CD4-positive, alpha-beta T cell (primary cell): Measurements from ENCODE around the gene TAF4. TPM values are rescaled to one million over a fixed set of nuclear protein-coding genes. Genes with fewer than 3 reads are reported as not detected.

Source experiments
- ATAC-seq: fragments of 200-7000 bp; cut with Tn5 transposase; one replicate; pipeline ENCODE4 v1.10.0; 2022; ENCODE audit warnings: mild to moderate bottlenecking; ENCODE audit not compliant: poor library complexity
- CTCF ChIA-PET: fragments of 350-600 bp; sonication (Branson Sonifier 250); formaldehyde crosslinking; loops from one replicate; lab custom pipeline; 2021; ENCODE audit warnings: antibody characterized with exemption, inconsistent platforms; lab: Charles Lee
- POLR2A ChIA-PET: fragments of 350-600 bp; sonication (Branson Sonifier 250); formaldehyde crosslinking; loops from one replicate; lab custom pipeline; 2021; ENCODE audit warnings: antibody characterized with exemption, inconsistent platforms; lab: Charles Lee
- DNase-seq, 14 experiments: peaks; one replicate each; pipeline ENCODE4 v3.0.0-alpha.2; 2013 to 2020; ENCODE audit warnings: mixed read lengths in 2 of 14
- H3K27ac ChIP-seq, 2 donors: one replicate each; pipeline versions ENCODE4 v1.5.1 to v1.7.0; 2013; ENCODE audit warnings: low read length in 2 of 2, low read depth in 1 of 2, mild to moderate bottlenecking in 1 of 2
- H3K27me3 ChIP-seq, 2 experiments: 1 replicate in 1 of 2; 2 replicates in 1 of 2; pipeline versions ENCODE4 v1.6.1 to v1.7.0; 2013; ENCODE audit warnings: low read length in 2 of 2, control low read depth in 1 of 2, mild to moderate bottlenecking in 1 of 2, moderate library complexity in 1 of 2; ENCODE audit not compliant: insufficient read depth in 2 of 2, control insufficient read depth in 1 of 2
- H3K36me3 ChIP-seq: one replicate; pipeline ENCODE4 v1.6.1; 2013; ENCODE audit warnings: low read length, control low read depth; ENCODE audit not compliant: insufficient read depth
- H3K4me1 ChIP-seq: one replicate; pipeline ENCODE4 v1.6.1; 2013; ENCODE audit warnings: low read length, control low read depth; ENCODE audit not compliant: insufficient read depth
- H3K4me3 ChIP-seq: one replicate; pipeline ENCODE4 v1.5.1; 2013; ENCODE audit warnings: mild to moderate bottlenecking, low read length, moderate library complexity
- H3K9me3 ChIP-seq, 2 experiments: 1 replicate in 1 of 2; 2 replicates in 1 of 2; pipeline versions ENCODE4 v1.6.1 to v1.7.0; 2013; ENCODE audit warnings: low read length in 2 of 2, mild to moderate bottlenecking in 2 of 2, control low read depth in 1 of 2, moderate library complexity in 1 of 2; ENCODE audit not compliant: control insufficient read depth in 1 of 2, insufficient read depth in 1 of 2
- H3K27ac Mint-ChIP-seq: one replicate; pipeline ENCODE4 v1.8.0; 2020; ENCODE audit warnings: mixed read lengths
- H3K27me3 Mint-ChIP-seq: one replicate; pipeline ENCODE4 v1.8.0; 2021; ENCODE audit warnings: mixed read lengths
- H3K36me3 Mint-ChIP-seq: one replicate; pipeline ENCODE4 v1.8.0; 2021; ENCODE audit warnings: low read depth, mixed read lengths
- H3K4me1 Mint-ChIP-seq: one replicate; pipeline ENCODE4 v1.8.0; 2021; ENCODE audit warnings: low read depth, mixed read lengths
- H3K4me3 Mint-ChIP-seq: one replicate; pipeline ENCODE4 v1.8.0; 2020; ENCODE audit warnings: mild to moderate bottlenecking, mixed read lengths
- H3K9me3 Mint-ChIP-seq: one replicate; pipeline ENCODE4 v1.8.0; 2020; ENCODE audit warnings: mixed read lengths
- intact Hi-C, 2 experiments: fragments of 100-400 bp; cut with DNase I in 1 of 2; cut with micrococcal nuclease in 1 of 2; formaldehyde crosslinking; loops; one replicate each; pipeline versions ENCODE4 v1.15.1 to v1.9.0; 2023 to 2025; cut with DNase I, micrococcal nuclease
- total RNA-seq, 174 experiments: library from RNA in 2 of 174; stranded (reverse) in 2 of 174; gene quantifications; one replicate each; pipeline ENCODE4 v1.2.3 and lab custom pipeline; 2021 to 2026
- TF ChIP-seq, protein P1 (sequence below): fragments of 200-600 bp; IDR thresholded peaks from one replicate; pipeline ENCODE4 v1.8.0; 2022; ENCODE audit warnings: antibody characterized with exemption, mild to moderate bottlenecking

TAF4 gene
- total RNA-seq, 2 experiments from 2014 or later, result 11.1 to 12.5 TPM

DNA sequence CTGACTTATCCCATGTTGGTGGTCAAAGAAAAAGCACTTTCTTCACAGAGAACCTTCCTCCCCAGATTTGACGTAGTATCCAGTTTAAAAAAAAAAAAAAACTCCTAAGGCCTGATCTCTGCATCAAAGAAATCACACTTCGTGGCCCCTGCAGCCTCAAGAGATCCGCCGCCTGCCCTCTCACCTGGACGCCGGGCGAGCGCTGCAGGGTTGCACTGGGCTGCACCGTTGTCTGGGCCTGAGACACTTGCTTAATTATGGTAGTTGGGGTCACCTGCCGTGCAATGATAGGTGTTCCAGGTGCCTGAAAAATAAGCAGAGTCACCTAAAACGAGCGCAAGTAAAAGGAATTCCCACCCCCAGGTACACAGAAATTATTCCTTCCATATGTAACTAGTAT is 53.0 kb downstream of the TAF4 start:
- Mint-ChIP-seq H3K27me3 (no peaks in the 10 kb centered on the region), H3K4me1 (peaks cover 6% of the 10 kb centered on the region), H3K9me3 (no peaks in the 10 kb centered on the region), H3K36me3 (peaks cover 45% of the 10 kb centered on the region), H3K4me3 (no peak overlapping the region), H3K27ac (no peak overlapping the region)
- ChIA-PET CTCF (no interaction called here), POLR2A (no interaction called here)
- Histone ChIP-seq H3K4me3 (no peak overlapping the region), H3K36me3 (peaks cover 31% of the 10 kb centered on the region), H3K9me3 (no peaks in the 10 kb centered on the region), H3K27me3 (no peaks in the 10 kb centered on the region), H3K27ac (no peak overlapping the region), H3K4me1 (peaks cover 4% of the 10 kb centered on the region)
- DNase-seq (no peak), ATAC-seq (no peak)
- intact Hi-C loops, result loop anchor here (10.0 kb wide), 2 partner anchors 52 to 482 kb away; partner anchors contain the start of gene TAF4 (in 1 of the 2)
- TF ChIP-seq, protein P1, sequence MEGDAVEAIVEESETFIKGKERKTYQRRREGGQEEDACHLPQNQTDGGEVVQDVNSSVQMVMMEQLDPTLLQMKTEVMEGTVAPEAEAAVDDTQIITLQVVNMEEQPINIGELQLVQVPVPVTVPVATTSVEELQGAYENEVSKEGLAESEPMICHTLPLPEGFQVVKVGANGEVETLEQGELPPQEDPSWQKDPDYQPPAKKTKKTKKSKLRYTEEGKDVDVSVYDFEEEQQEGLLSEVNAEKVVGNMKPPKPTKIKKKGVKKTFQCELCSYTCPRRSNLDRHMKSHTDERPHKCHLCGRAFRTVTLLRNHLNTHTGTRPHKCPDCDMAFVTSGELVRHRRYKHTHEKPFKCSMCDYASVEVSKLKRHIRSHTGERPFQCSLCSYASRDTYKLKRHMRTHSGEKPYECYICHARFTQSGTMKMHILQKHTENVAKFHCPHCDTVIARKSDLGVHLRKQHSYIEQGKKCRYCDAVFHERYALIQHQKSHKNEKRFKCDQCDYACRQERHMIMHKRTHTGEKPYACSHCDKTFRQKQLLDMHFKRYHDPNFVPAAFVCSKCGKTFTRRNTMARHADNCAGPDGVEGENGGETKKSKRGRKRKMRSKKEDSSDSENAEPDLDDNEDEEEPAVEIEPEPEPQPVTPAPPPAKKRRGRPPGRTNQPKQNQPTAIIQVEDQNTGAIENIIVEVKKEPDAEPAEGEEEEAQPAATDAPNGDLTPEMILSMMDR, result no peak

DNA sequence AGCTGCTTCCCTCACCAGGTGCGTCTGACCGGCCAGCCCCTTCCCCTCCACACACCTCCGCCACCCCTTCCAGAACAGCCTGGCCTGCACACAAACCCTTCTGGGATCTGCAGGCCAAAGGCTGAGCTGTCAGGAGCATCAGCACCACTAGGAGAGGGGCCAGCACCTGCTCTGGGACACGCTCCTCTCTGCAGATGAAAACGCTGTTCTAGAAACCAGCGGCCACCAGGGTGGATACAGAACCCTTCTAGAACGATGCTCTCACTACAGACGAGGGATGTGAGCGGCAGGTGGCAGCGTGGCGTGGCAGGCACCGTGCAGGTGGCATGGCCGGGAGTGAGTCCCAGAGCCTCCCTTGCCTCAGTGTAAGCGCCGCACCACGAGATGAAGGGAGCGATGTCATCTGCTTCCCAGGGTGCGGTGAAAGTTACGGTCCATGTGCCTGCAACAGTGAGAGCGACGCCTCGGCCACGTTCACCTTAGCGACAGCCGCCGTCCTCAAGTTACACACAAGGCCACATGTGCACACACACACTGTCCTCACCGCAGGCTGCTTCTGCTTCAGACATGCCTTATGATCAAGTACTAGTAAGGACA is 53.6 kb downstream of the TAF4 start:
- CTCF ChIA-PET, result interaction anchor here (1.2 to 2.0 kb wide), 4 partner anchors 14 to 130 kb away, joined by 4 to 18 read pairs (median 10); partner anchors contain the start of gene LSM14B
- Mint-ChIP-seq H3K27me3 (no peaks in the 10 kb centered on the region), H3K36me3 (peaks cover 51% of the 10 kb centered on the region), H3K27ac (no peak overlapping the region), H3K4me3 (no peak overlapping the region), H3K9me3 (no peaks in the 10 kb centered on the region), H3K4me1 (peaks cover 6% of the 10 kb centered on the region)
- Histone ChIP-seq H3K27ac (no peak overlapping the region), H3K9me3 (no peaks in the 10 kb centered on the region), H3K4me1 (peaks cover 4% of the 10 kb centered on the region), H3K27me3 (no peaks in the 10 kb centered on the region), H3K36me3 (peaks cover 36% of the 10 kb centered on the region), H3K4me3 (no peak overlapping the region)
- no peak for ATAC-seq
- TF ChIP-seq, protein P1, result no peak
- POLR2A ChIA-PET, result interaction anchor here (1.1 to 2.1 kb wide), 6 partner anchors 54 to 290 kb away, joined by 3 to 14 read pairs (median 6); partner anchors contain the start of genes ADRM1, LSM14B, PSMA7 and SS18L1
- DNase-seq, result no peak
- intact Hi-C loops, result loop anchor here (1.0 to 10.0 kb wide), 5 partner anchors 53 to 483 kb away; partner anchors contain the start of gene TAF4 (in 1 of the 2)

DNA sequence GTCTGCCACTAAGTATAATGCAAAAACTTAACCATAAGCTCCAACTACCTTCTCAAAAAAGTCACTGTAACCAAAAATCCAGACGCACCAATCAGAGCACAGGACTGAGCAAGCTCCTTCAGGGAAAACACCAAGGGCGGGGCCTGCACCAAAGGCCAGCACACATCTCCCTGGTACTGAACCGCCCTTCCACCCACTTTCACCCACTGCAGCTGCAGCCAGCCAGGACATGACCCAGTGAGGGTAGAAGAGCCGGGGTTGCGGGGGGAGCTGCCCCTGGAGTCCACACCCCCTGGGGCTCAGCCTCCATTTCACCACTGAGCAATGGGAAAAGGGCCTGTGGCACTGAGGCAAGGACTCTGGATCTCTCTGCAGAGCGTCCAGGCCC is 54.3 kb downstream of the TAF4 start:
- POLR2A ChIA-PET, result interaction anchor here (1.0 to 2.1 kb wide), 9 partner anchors 55 to 371 kb away, joined by 3 to 14 read pairs (median 5); partner anchors contain the start of genes ADRM1, LSM14B, PSMA7 and SS18L1
- Histone ChIP-seq H3K9me3 (no peaks in the 10 kb centered on the region), H3K4me3 (no peak overlapping the region), H3K27ac (no peak overlapping the region), H3K27me3 (no peaks in the 10 kb centered on the region), H3K36me3 (peaks cover 36% of the 10 kb centered on the region), H3K4me1 (peaks cover 4% of the 10 kb centered on the region)
- Mint-ChIP-seq H3K27ac (no peak overlapping the region), H3K36me3 (peaks cover 57% of the 10 kb centered on the region), H3K4me3 (no peak overlapping the region), H3K27me3 (no peaks in the 10 kb centered on the region), H3K9me3 (no peaks in the 10 kb centered on the region), H3K4me1 (peaks cover 6% of the 10 kb centered on the region)
- intact Hi-C loops, result loop anchor here (1.0 to 10.0 kb wide), 5 partner anchors 53 to 483 kb away; partner anchors contain the start of gene TAF4 (in 1 of the 2)
- CTCF ChIA-PET, result interaction anchor here (0.6 to 2.0 kb wide), 12 partner anchors 15 to 371 kb away, joined by 3 to 18 read pairs (median 5); partner anchors contain the start of gene LSM14B
- ATAC-seq (no peak), DNase-seq (no peak)
- TF ChIP-seq, protein P1, result no peak
